PC-9 (cell line): ENCODE results near the gene FBLN2.

Experiments
- EZH2 ChIP-seq: fragments of 200-600 bp; sonication (generic); IDR thresholded peaks from 2 replicates; pipeline ENCODE4 v1.8.0; 2017; ENCODE audit warnings: antibody characterized with exemption, low read depth
- TF ChIP-seq, protein P1 (sequence below): fragments of 200-600 bp; sonication (generic); conservative IDR thresholded peaks from 2 replicates; pipeline ENCODE4 v1.6.1; 2017; ENCODE audit warnings: mixed run types, antibody characterized with exemption, mild to moderate bottlenecking, moderate library complexity

- TF ChIP-seq, protein P1, sequence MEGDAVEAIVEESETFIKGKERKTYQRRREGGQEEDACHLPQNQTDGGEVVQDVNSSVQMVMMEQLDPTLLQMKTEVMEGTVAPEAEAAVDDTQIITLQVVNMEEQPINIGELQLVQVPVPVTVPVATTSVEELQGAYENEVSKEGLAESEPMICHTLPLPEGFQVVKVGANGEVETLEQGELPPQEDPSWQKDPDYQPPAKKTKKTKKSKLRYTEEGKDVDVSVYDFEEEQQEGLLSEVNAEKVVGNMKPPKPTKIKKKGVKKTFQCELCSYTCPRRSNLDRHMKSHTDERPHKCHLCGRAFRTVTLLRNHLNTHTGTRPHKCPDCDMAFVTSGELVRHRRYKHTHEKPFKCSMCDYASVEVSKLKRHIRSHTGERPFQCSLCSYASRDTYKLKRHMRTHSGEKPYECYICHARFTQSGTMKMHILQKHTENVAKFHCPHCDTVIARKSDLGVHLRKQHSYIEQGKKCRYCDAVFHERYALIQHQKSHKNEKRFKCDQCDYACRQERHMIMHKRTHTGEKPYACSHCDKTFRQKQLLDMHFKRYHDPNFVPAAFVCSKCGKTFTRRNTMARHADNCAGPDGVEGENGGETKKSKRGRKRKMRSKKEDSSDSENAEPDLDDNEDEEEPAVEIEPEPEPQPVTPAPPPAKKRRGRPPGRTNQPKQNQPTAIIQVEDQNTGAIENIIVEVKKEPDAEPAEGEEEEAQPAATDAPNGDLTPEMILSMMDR, result no peak
- no peak for TF ChIP-seq EZH2
Observed at GRCh38 chr3:13629644-13630043, 80.7 kb downstream of the FBLN2 start.
